HepG2 (cell line): Measurements from ENCODE around the gene ING1. TPM values are rescaled to one million over a fixed set of nuclear protein-coding genes. Genes with fewer than 3 reads are reported as not detected.

ENCODE experiments used
- HMGXB3 ChIP-seq: sonication (generic); formaldehyde crosslinking; IDR thresholded peaks from 2 replicates; pipeline ENCODE4 v1.4.0; 2020; ENCODE audit warnings: missing genetic modification reagents, borderline replicate concordance
- LCORL ChIP-seq, 2 experiments: fragments of 450-650 bp in 1 of 2; sonication (generic) in 1 of 2; formaldehyde crosslinking in 1 of 2; IDR thresholded peaks; 2 replicates each; pipeline versions ENCODE4 v1.5.0 to v1.6.1; 2017 to 2020; ENCODE audit warnings: antibody characterized with exemption in 1 of 2, missing genetic modification reagents in 1 of 2
- MXD4 ChIP-seq: IDR thresholded peaks from 2 replicates; pipeline ENCODE4 v1.6.1; 2016; ENCODE audit warnings: mild to moderate bottlenecking, missing biosample characterization, missing genetic modification reagents
- NFATC3 ChIP-seq: sonication (generic); formaldehyde crosslinking; IDR thresholded peaks from 2 replicates; pipeline ENCODE4 v1.5.1; 2020; ENCODE audit warnings: mild to moderate bottlenecking, missing genetic modification reagents
- NR2F2 ChIP-seq: IDR thresholded peaks from 2 replicates; pipeline ENCODE4 v1.6.1; 2012; ENCODE audit warnings: low read depth, inconsistent platforms, borderline replicate concordance
- TBX2 ChIP-seq: sonication (generic); formaldehyde crosslinking; IDR thresholded peaks from 2 replicates; pipeline ENCODE4 v1.5.0; 2020; ENCODE audit warnings: missing genetic modification reagents, mild to moderate bottlenecking, borderline replicate concordance
- THAP9 ChIP-seq: sonication (generic); formaldehyde crosslinking; IDR thresholded peaks from 2 replicates; pipeline ENCODE4; 2020; ENCODE audit warnings: missing genetic modification reagents, mild to moderate bottlenecking, borderline replicate concordance
- ZBTB33 ChIP-seq: sonication (generic); formaldehyde crosslinking; IDR thresholded peaks from 2 replicates; pipeline ENCODE4 v1.4.0; 2020; ENCODE audit warnings: missing genetic modification reagents
- ZBTB43 ChIP-seq: sonication (generic); formaldehyde crosslinking; conservative IDR thresholded peaks from 2 replicates; pipeline ENCODE4 v1.4.0; 2020; ENCODE audit warnings: missing genetic modification reagents
- ZMYM3 ChIP-seq: sonication (generic); formaldehyde crosslinking; IDR thresholded peaks from 2 replicates; pipeline ENCODE4 v1.5.1; 2020; ENCODE audit warnings: mild to moderate bottlenecking, missing genetic modification reagents
- ZNF432 ChIP-seq: sonication (generic); formaldehyde crosslinking; IDR thresholded peaks from 2 replicates; pipeline ENCODE4 v1.5.0; 2020; ENCODE audit warnings: missing genetic modification reagents, mild to moderate bottlenecking, borderline replicate concordance
- ZNF530 ChIP-seq: sonication (generic); formaldehyde crosslinking; IDR thresholded peaks from 2 replicates; pipeline ENCODE4 v1.5.0; 2020; ENCODE audit warnings: low read depth, mild to moderate bottlenecking, missing genetic modification reagents
- ZNF577 ChIP-seq: sonication (generic); formaldehyde crosslinking; IDR thresholded peaks from 2 replicates; pipeline ENCODE4 v1.4.0; 2020; ENCODE audit warnings: mild to moderate bottlenecking, low read depth, missing genetic modification reagents, borderline replicate concordance
- ZNF687 ChIP-seq: sonication (generic); formaldehyde crosslinking; IDR thresholded peaks from 2 replicates; pipeline ENCODE4 v1.5.1; 2020; ENCODE audit warnings: mild to moderate bottlenecking, missing genetic modification reagents, moderate library complexity
- polyA plus RNA-seq, 8 experiments: library from polyadenylated mRNA; depleted of rRNA in 3 of 8; stranded (reverse) in 7 of 8; unstranded in 1 of 8; fragments of >200 nt; fragmentation: Illumina TruSeq in 4 of 8; extraction: Trizol in 4 of 8; gene quantifications; 2 replicates each; pipeline versions ENCODE4 v1.2.1 to v1.2.3, GENCODE V29; 2011 to 2016; ENCODE audit warnings: low read depth in 4 of 8, missing spikeins in 1 of 8, mixed read lengths in 1 of 8; ENCODE audit not compliant: insufficient read depth in 1 of 8
- total RNA-seq, 5 experiments: library from RNA; depleted of rRNA; stranded (reverse); fragments of >200 nt; fragmentation: Illumina TruSeq; extraction: Trizol; gene quantifications; 2 replicates each; pipeline ENCODE4 v1.2.3, GENCODE V29; 2016; ENCODE audit warnings: low read depth in 1 of 5

ING1 gene
- total and polyA plus RNA-seq, 2 of the 13 experiments (the other 11 are each of a cell fraction or from before 2014, with no cell fraction given), result 8.1 to 16.1 TPM

GRCh38 chr13:110683921-110684320 is 29.6 kb upstream of the ING1 start (continued):
- TF ChIP-seq LCORL (IDR thresholded peaks at IDR 0.05), result no peak
- no peak for TF ChIP-seq LCORL (CRISPR knock-in tag; IDR thresholded peaks at IDR 0.05)
- no peak for TF ChIP-seq ZNF432 (CRISPR knock-in tag)
- TF ChIP-seq THAP9 (CRISPR knock-in tag), result peak; percentile 41; the same call in 1 of the 2 replicates
- TF ChIP-seq ZMYM3 (CRISPR knock-in tag), result 0 out of 2 replicates have a peak, but pooled peaks have one; percentile 29
- no peak for TF ChIP-seq HMGXB3 (CRISPR knock-in tag)
- no peak for TF ChIP-seq ZNF577 (CRISPR knock-in tag)
- TF ChIP-seq ZBTB33, result peak; percentile 11; the same call in 1 of the 2 replicates
- 0 out of 2 replicates have a peak, but pooled peaks have one; percentile 18 for TF ChIP-seq TBX2 (CRISPR knock-in tag)
- TF ChIP-seq MXD4 (CRISPR knock-in tag), result no peak
- no peak for TF ChIP-seq NR2F2
- TF ChIP-seq NFATC3 (CRISPR knock-in tag), result no peak
- no peak for TF ChIP-seq ZNF530 (CRISPR knock-in tag)
- peak; percentile 57 for TF ChIP-seq ZNF687 (CRISPR knock-in tag)
- TF ChIP-seq ZBTB43 (CRISPR knock-in tag), result no peak
- TF ChIP-seq, all 625 proteins: peak for 10
